Liver (tissue), 9 donors: Measurements from ENCODE around the gene WWC2. TPM values are rescaled to one million over a fixed set of nuclear protein-coding genes. Genes with fewer than 3 reads are reported as not detected.

ENCODE experiments used
- DNase-seq: peaks from one replicate; pipeline ENCODE4 v3.0.0-alpha.2; 2017; ENCODE audit warnings: low spot score
- H3K27ac ChIP-seq, 2 donors: one replicate each; pipeline ENCODE4 v1.7.0; 2013; ENCODE audit warnings: inconsistent platforms in 2 of 2, low read length in 2 of 2, control low read depth in 1 of 2, low read depth in 1 of 2, mild to moderate bottlenecking in 1 of 2
- H3K27me3 ChIP-seq, 4 donors: one replicate each; pipeline versions ENCODE4 v1.6.1 to v1.7.0; 2013; ENCODE audit warnings: low read length in 3 of 4, inconsistent platforms in 1 of 4, mild to moderate bottlenecking in 1 of 4, moderate library complexity in 1 of 4; ENCODE audit not compliant: control insufficient read depth in 4 of 4, insufficient read depth in 4 of 4
- H3K36me3 ChIP-seq, 4 donors: one replicate each; pipeline versions ENCODE4 v1.6.1 to v1.7.0; 2013; ENCODE audit warnings: low read length in 3 of 4, mild to moderate bottlenecking in 3 of 4, low read depth in 1 of 4, moderate library complexity in 1 of 4; ENCODE audit not compliant: control insufficient read depth in 4 of 4, insufficient read depth in 3 of 4
- H3K4me1 ChIP-seq, 4 donors: one replicate each; pipeline versions ENCODE4 v1.6.1 to v1.7.0; 2013; ENCODE audit warnings: low read length in 3 of 4, mild to moderate bottlenecking in 3 of 4, moderate library complexity in 1 of 4; ENCODE audit not compliant: control insufficient read depth in 4 of 4, insufficient read depth in 4 of 4
- H3K4me3 ChIP-seq, 3 donors: one replicate each; pipeline versions ENCODE4 v1.6.1 to v1.7.0; 2013; ENCODE audit warnings: low read length in 3 of 3, control low read depth in 1 of 3, low read depth in 1 of 3, mild to moderate bottlenecking in 1 of 3
- H3K9ac ChIP-seq, 2 donors: one replicate each; pipeline ENCODE4 v1.7.0; 2013; ENCODE audit warnings: low read length in 2 of 2, mild to moderate bottlenecking in 2 of 2, moderate library complexity in 2 of 2, control low read depth in 1 of 2, low read depth in 1 of 2
- H3K9me3 ChIP-seq, 4 donors: one replicate each; pipeline versions ENCODE4 v1.6.1 to v1.7.0; 2013; ENCODE audit warnings: low read length in 3 of 4; ENCODE audit not compliant: control insufficient read depth in 4 of 4
- ATF3 ChIP-seq: IDR thresholded peaks from 2 replicates; pipeline ENCODE4 v1.6.1; 2016; ENCODE audit warnings: antibody characterized with exemption
- EGR1 ChIP-seq, 2 donors: IDR thresholded peaks; 2 replicates each; pipeline ENCODE4 v1.6.1; 2016 to 2018; ENCODE audit warnings: antibody characterized with exemption in 2 of 2, low read depth in 2 of 2
- FOXA1 ChIP-seq: IDR thresholded peaks from 2 replicates; pipeline ENCODE4 v1.6.1; 2016; ENCODE audit warnings: antibody characterized with exemption
- FOXA2 ChIP-seq: IDR thresholded peaks from 2 replicates; pipeline ENCODE4 v1.6.1; 2016; ENCODE audit warnings: antibody characterized with exemption
- GABPA ChIP-seq, 2 donors: IDR thresholded peaks in 1 of 2; conservative IDR thresholded peaks in 1 of 2; 2 replicates each; pipeline ENCODE4 v1.6.1; 2016; ENCODE audit warnings: antibody characterized with exemption in 2 of 2, mild to moderate bottlenecking in 1 of 2, moderate library complexity in 1 of 2
- HNF4A ChIP-seq, 2 donors: conservative IDR thresholded peaks; 2 replicates each; pipeline ENCODE4 v1.6.1; 2016; ENCODE audit warnings: antibody characterized with exemption in 2 of 2, mild to moderate bottlenecking in 2 of 2
- JUND ChIP-seq, 2 donors: IDR thresholded peaks; 2 replicates each; pipeline ENCODE4 v1.6.1; 2016; ENCODE audit warnings: antibody characterized with exemption in 2 of 2
- MAX ChIP-seq: IDR thresholded peaks from 2 replicates; pipeline ENCODE4 v1.6.1; 2016; ENCODE audit warnings: antibody characterized with exemption
- NR2F2 ChIP-seq: IDR thresholded peaks from 2 replicates; pipeline ENCODE4 v1.6.1; 2016; ENCODE audit warnings: antibody characterized with exemption
- RAD21 ChIP-seq, 2 donors: IDR thresholded peaks; 2 replicates each; pipeline ENCODE4 v1.6.1; 2016; ENCODE audit warnings: antibody characterized with exemption in 2 of 2, mild to moderate bottlenecking in 2 of 2
- RXRA ChIP-seq, 2 donors: IDR thresholded peaks; 2 replicates each; pipeline ENCODE4 v1.6.1; 2017 to 2018; ENCODE audit warnings: antibody characterized with exemption in 2 of 2, mild to moderate bottlenecking in 1 of 2
- TAF1 ChIP-seq: conservative IDR thresholded peaks from 2 replicates; pipeline ENCODE4 v1.6.1; 2016; ENCODE audit warnings: antibody characterized with exemption, mild to moderate bottlenecking
- YY1 ChIP-seq: IDR thresholded peaks from 2 replicates; pipeline ENCODE4 v1.6.1; 2016; ENCODE audit warnings: antibody characterized with exemption, mild to moderate bottlenecking
- WGBS: extraction: QIAGEN DNeasy Blood & Tissue Kit; methylation state at CpG from one replicate; pipeline ENCODE4 v1.1.7; 2013; 5-methylcytosine and 5-hydroxymethylcytosine counted together
- polyA plus RNA-seq, 2 donors: library from polyadenylated mRNA; stranded (reverse) in 1 of 2; unstranded in 1 of 2; fragments of 200-250 nt in 1 of 2; fragments of >200 nt in 1 of 2; fragmentation: Nextera tagmentation in 1 of 2; extraction: Ambion mirVana in 1 of 2; gene quantifications; one replicate each; pipeline versions ENCODE4 v1.2.1 to v1.2.3, GENCODE V29; 2013 to 2015
- total RNA-seq, 2 donors: library from RNA; depleted of rRNA; stranded (reverse); fragments of >200 nt; gene quantifications; one replicate each; pipeline ENCODE4 v1.2.3, GENCODE V29; 2014
- TF ChIP-seq, protein P1 (sequence below): IDR thresholded peaks from 2 replicates; pipeline ENCODE4 v1.6.1; 2016; ENCODE audit warnings: antibody characterized with exemption
- TF ChIP-seq, protein P2 (sequence below): IDR thresholded peaks from 2 replicates; pipeline ENCODE4 v1.6.1; 2016; ENCODE audit warnings: antibody characterized with exemption, mild to moderate bottlenecking
- donor health status: healthy.
- donor health status: healthy.
- donor health status: healthy.
- donor health status: healthy.
- donor health status: healthy.

The WWC2 gene
- total and polyA plus RNA-seq, 4 donors, result 8.6 to 60.1 (median 13.3) TPM

DNA sequence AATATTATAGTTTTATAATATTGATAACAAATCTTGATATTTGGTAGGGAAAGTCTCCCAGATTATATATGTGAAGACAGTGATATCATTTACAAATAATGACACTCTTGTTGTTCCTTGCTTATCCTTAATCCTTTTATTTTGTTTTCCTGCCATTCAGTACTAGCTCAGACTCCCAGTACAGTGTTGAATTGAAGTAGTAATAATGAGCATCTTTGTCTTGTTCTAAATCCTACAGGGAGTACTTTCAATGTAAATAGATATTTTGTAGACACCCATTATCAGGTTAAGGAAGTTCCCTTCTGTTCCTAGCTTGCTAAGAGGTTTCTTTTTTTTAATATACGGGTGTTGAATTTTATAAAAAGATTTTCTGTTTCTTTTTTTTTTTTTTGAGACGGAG, 33.0 kb downstream of the WWC2 start:
- WGBS, result 90% methylated on average over 2 of the region's 2 CpGs
- H3K36me3 ChIP-seq, result no peaks in the 10 kb centered on the region
- TF ChIP-seq JUND (IDR thresholded peaks at IDR 0.05) (no peak), FOXA1 (no peak), YY1 (no peak), TAF1 (no peak), GABPA (IDR thresholded peaks at IDR 0.05 in 1 of 2, conservative IDR thresholded peaks at IDR 0.05 in 1 of 2) (no peak), RAD21 (IDR thresholded peaks at IDR 0.05) (no peak), RXRA (IDR thresholded peaks at IDR 0.05) (no peak), EGR1 (IDR thresholded peaks at IDR 0.05; ENCODE audit: low read depth in 2 of 2) (no peak), FOXA2 (no peak), MAX (no peak), ATF3 (no peak)
- TF ChIP-seq, protein P1, sequence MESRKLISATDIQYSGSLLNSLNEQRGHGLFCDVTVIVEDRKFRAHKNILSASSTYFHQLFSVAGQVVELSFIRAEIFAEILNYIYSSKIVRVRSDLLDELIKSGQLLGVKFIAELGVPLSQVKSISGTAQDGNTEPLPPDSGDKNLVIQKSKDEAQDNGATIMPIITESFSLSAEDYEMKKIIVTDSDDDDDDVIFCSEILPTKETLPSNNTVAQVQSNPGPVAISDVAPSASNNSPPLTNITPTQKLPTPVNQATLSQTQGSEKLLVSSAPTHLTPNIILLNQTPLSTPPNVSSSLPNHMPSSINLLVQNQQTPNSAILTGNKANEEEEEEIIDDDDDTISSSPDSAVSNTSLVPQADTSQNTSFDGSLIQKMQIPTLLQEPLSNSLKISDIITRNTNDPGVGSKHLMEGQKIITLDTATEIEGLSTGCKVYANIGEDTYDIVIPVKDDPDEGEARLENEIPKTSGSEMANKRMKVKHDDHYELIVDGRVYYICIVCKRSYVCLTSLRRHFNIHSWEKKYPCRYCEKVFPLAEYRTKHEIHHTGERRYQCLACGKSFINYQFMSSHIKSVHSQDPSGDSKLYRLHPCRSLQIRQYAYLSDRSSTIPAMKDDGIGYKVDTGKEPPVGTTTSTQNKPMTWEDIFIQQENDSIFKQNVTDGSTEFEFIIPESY, result no peak
- TF ChIP-seq, protein P2, sequence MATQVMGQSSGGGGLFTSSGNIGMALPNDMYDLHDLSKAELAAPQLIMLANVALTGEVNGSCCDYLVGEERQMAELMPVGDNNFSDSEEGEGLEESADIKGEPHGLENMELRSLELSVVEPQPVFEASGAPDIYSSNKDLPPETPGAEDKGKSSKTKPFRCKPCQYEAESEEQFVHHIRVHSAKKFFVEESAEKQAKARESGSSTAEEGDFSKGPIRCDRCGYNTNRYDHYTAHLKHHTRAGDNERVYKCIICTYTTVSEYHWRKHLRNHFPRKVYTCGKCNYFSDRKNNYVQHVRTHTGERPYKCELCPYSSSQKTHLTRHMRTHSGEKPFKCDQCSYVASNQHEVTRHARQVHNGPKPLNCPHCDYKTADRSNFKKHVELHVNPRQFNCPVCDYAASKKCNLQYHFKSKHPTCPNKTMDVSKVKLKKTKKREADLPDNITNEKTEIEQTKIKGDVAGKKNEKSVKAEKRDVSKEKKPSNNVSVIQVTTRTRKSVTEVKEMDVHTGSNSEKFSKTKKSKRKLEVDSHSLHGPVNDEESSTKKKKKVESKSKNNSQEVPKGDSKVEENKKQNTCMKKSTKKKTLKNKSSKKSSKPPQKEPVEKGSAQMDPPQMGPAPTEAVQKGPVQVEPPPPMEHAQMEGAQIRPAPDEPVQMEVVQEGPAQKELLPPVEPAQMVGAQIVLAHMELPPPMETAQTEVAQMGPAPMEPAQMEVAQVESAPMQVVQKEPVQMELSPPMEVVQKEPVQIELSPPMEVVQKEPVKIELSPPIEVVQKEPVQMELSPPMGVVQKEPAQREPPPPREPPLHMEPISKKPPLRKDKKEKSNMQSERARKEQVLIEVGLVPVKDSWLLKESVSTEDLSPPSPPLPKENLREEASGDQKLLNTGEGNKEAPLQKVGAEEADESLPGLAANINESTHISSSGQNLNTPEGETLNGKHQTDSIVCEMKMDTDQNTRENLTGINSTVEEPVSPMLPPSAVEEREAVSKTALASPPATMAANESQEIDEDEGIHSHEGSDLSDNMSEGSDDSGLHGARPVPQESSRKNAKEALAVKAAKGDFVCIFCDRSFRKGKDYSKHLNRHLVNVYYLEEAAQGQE, result no peak
- H3K4me3 ChIP-seq, result no peak overlapping the region
- no peak overlapping the region for H3K9ac ChIP-seq
- H3K27me3 ChIP-seq, result no peaks in the 10 kb centered on the region
- no peaks in the 10 kb centered on the region for H3K9me3 ChIP-seq
- DNase-seq, result no peak
- no peak overlapping the region for H3K27ac ChIP-seq
- peaks cover 3 to 6% (median 4%) of the 10 kb centered on the region in 4 donors for H3K4me1 ChIP-seq

GRCh38 chr4:183132865-183133264, 33.8 kb downstream of the WWC2 start:
- no peak for TF ChIP-seq RXRA (IDR thresholded peaks at IDR 0.05)
- TF ChIP-seq NR2F2, result no peak
- no peak for TF ChIP-seq HNF4A (conservative IDR thresholded peaks at IDR 0.05)
- TF ChIP-seq YY1, result no peak
- no peak for TF ChIP-seq TAF1
- TF ChIP-seq FOXA2, result no peak
- no peak for TF ChIP-seq RAD21 (IDR thresholded peaks at IDR 0.05)
- TF ChIP-seq, protein P1, result no peak
- TF ChIP-seq JUND (IDR thresholded peaks at IDR 0.05), result no peak
- TF ChIP-seq ATF3, result no peak
- no peak for TF ChIP-seq FOXA1
- Histone ChIP-seq H3K9ac (no peak overlapping the region), H3K4me3 (no peak overlapping the region), H3K36me3 (no peaks in the 10 kb centered on the region), H3K27me3 (no peaks in the 10 kb centered on the region), H3K9me3 (no peaks in the 10 kb centered on the region), H3K27ac (no peak overlapping the region), H3K4me1 (peaks cover 4 to 8% (median 5%) of the 10 kb centered on the region in 4 donors)
- DNase-seq, result no peak
